Panc1 (cell line): ENCODE measurements around the gene CEP120. TPM values are rescaled to one million over a fixed set of nuclear protein-coding genes. Genes with fewer than 3 reads are reported as not detected.

Experiments
- ATAC-seq: fragments of 200-7000 bp; cut with Tn5 transposase; 2 replicates; pipeline ENCODE4 v1.9.1; 2020; ENCODE audit warnings: mild to moderate bottlenecking, moderate library complexity
- BruUV-seq: library from RNA; stranded (reverse); fragments of 400-500 nt; replicated peaks from 2 replicates; lab custom pipeline; 2021; lab: Mats Ljungman, UMichigan
- CTCF ChIA-PET: fragments of 300-600 bp; sonication (Branson Sonifier 250); formaldehyde crosslinking; loops from one replicate; lab custom pipeline; 2022; ENCODE audit warnings: antibody characterized with exemption; lab: Charles Lee
- POLR2A ChIA-PET: fragments of 300-600 bp; sonication (Branson Sonifier 250); formaldehyde crosslinking; loops from one replicate; lab custom pipeline; 2022; ENCODE audit warnings: antibody characterized with exemption; lab: Charles Lee
- DNase-seq: peaks from one replicate; pipeline ENCODE4 v3.0.0-alpha.2; 2010; ENCODE audit warnings: low read depth, low spot score
- H3K27ac ChIP-seq: 2 replicates; pipeline ENCODE4 v1.5.1; 2011; ENCODE audit warnings: mild to moderate bottlenecking, low read length, inconsistent platforms
- H3K27me3 ChIP-seq: fragments of 200-500 bp; sonication (Bioruptor generic); 2 replicates; pipeline ENCODE4 v1.6.0; 2014; ENCODE audit warnings: low read length, inconsistent platforms; ENCODE audit not compliant: control insufficient read depth, insufficient read depth
- H3K36me3 ChIP-seq: fragments of 200-500 bp; sonication (Bioruptor generic); 2 replicates; pipeline ENCODE4 v1.5.1; 2014; ENCODE audit warnings: inconsistent platforms, mild to moderate bottlenecking, low read length, moderate library complexity; ENCODE audit not compliant: control insufficient read depth, insufficient read depth
- H3K4me1 ChIP-seq: 2 replicates; pipeline ENCODE4 v1.5.1; 2011; ENCODE audit warnings: inconsistent platforms, mild to moderate bottlenecking, low read length, moderate library complexity; ENCODE audit not compliant: control insufficient read depth, insufficient read depth
- H3K4me3 ChIP-seq, 2 experiments: 2 replicates each; pipeline ENCODE4 v1.5.1; 2011 to 2012; ENCODE audit warnings: low read depth in 2 of 2, low read length in 2 of 2, mild to moderate bottlenecking in 2 of 2, inconsistent platforms in 1 of 2, moderate library complexity in 1 of 2
- H3K9me3 ChIP-seq: fragments of 200-500 bp; sonication (Bioruptor generic); 2 replicates; pipeline ENCODE4 v1.5.1; 2014; ENCODE audit warnings: low read depth, mild to moderate bottlenecking, inconsistent platforms, low read length, moderate library complexity; ENCODE audit not compliant: control insufficient read depth, insufficient read depth
- CTCF ChIP-seq: fragments of 450-650 bp; IDR thresholded peaks from 2 replicates; pipeline ENCODE4 v1.5.1; 2017; ENCODE audit warnings: mild to moderate bottlenecking
- POLR2AphosphoS5 ChIP-seq: IDR thresholded peaks from 2 replicates; pipeline ENCODE4 v1.6.1; 2012; ENCODE audit warnings: mild to moderate bottlenecking, low read depth, low read length, moderate library complexity
- REST ChIP-seq, 2 experiments: IDR thresholded peaks; 2 replicates each; pipeline ENCODE4 v1.6.1; 2011 to 2012; ENCODE audit warnings: low read depth in 2 of 2, control low read depth in 1 of 2, low read length in 1 of 2, mild to moderate bottlenecking in 1 of 2, moderate library complexity in 1 of 2; ENCODE audit not compliant: insufficient read depth in 1 of 2
- SIN3A ChIP-seq: IDR thresholded peaks from 2 replicates; pipeline ENCODE4 v1.6.1; 2012; ENCODE audit warnings: low read depth, mild to moderate bottlenecking, low read length, moderate library complexity, borderline replicate concordance; ENCODE audit not compliant: insufficient read depth
- TCF7L2 ChIP-seq: IDR thresholded peaks from 2 replicates; pipeline ENCODE4 v1.6.1; 2011; ENCODE audit warnings: mild to moderate bottlenecking, low read depth, low read length, inconsistent platforms
- in situ Hi-C: cut with HindIII; loops from 2 replicates; pipeline ENCODE4 v1.10.0; 2016; ENCODE audit warnings: low sequenced_read_pairs, low pct_unique_long_range_greater_than_20kb
- intact Hi-C: fragments of 100-400 bp; cut with micrococcal nuclease; formaldehyde crosslinking; loops from one replicate; pipeline ENCODE4 v1.10.0; 2022; ENCODE audit not compliant: unreplicated experiment
- total RNA-seq: library from RNA; stranded (reverse); gene quantifications from one replicate; pipeline ENCODE4 v1.2.1, GENCODE V29; 2021; ENCODE audit not compliant: unreplicated experiment

CEP120 gene
- total RNA-seq, 1 experiment from 2014 or later, result 20.1 TPM

- DNase-seq (no peak), ATAC-seq (no peak)
- intact Hi-C loops (no loop called here), in situ Hi-C loops (no loop called here)
- ChIA-PET CTCF (no interaction called here), POLR2A (no interaction called here)
- no peak overlapping the region for H3K4me3 ChIP-seq
- H3K9me3 ChIP-seq, result no peaks in the 10 kb centered on the region
- no peak for TF ChIP-seq TCF7L2
- H3K36me3 ChIP-seq, result no peaks in the 10 kb centered on the region
- H3K27ac ChIP-seq, result no peak overlapping the region
- no peaks in the 10 kb centered on the region for H3K4me1 ChIP-seq
- H3K27me3 ChIP-seq, result peaks cover 4% of the 10 kb centered on the region; the same call in 1 of the 2 replicates
- no TSS peak for BruUV-seq
Observed at GRCh38 chr5:123439709-123440108, 16.5 kb upstream of the CEP120 start.

GRCh38 chr5:123438902-123439301 lies 15.7 kb upstream of the CEP120 start:
- H3K4me3 ChIP-seq, result no peak overlapping the region
- intact Hi-C loops (no loop called here), in situ Hi-C loops (no loop called here)
- H3K36me3 ChIP-seq, result no peaks in the 10 kb centered on the region
- TF ChIP-seq POLR2AphosphoS5, result no peak
- TF ChIP-seq SIN3A, result no peak
- no peak for TF ChIP-seq TCF7L2
- no peak for TF ChIP-seq REST (IDR thresholded peaks at IDR 0.05; ENCODE audit: insufficient read depth in 1 of 2, low read depth in 2 of 2, low read length in 1 of 2)
- no peak for TF ChIP-seq CTCF
- H3K4me1 ChIP-seq, result no peaks in the 10 kb centered on the region
- BruUV-seq, result no TSS peak
- no peaks in the 10 kb centered on the region for H3K9me3 ChIP-seq
- ChIA-PET POLR2A (no interaction called here), CTCF (interaction anchor here (0.5 kb wide), 1 partner anchor 563 kb away, joined by 6 read pairs; no protein-coding TSS in a partner anchor)
- no peaks in the 10 kb centered on the region for H3K27me3 ChIP-seq
- H3K27ac ChIP-seq, result no peak overlapping the region
- ATAC-seq (no peak), DNase-seq (no peak)

- Histone ChIP-seq H3K27me3 (no peaks in the 10 kb centered on the region), H3K4me3 (no peak overlapping the region), H3K4me1 (no peaks in the 10 kb centered on the region), H3K27ac (no peak overlapping the region), H3K9me3 (no peaks in the 10 kb centered on the region), H3K36me3 (no peaks in the 10 kb centered on the region)
- ATAC-seq (no peak), DNase-seq (no peak)
- no TSS peak for BruUV-seq
- TF ChIP-seq TCF7L2, result no peak
- no peak for TF ChIP-seq POLR2AphosphoS5
- TF ChIP-seq REST (IDR thresholded peaks at IDR 0.05; ENCODE audit: insufficient read depth in 1 of 2, low read depth in 2 of 2, low read length in 1 of 2), result no peak
- TF ChIP-seq CTCF, result no peak
- no peak for TF ChIP-seq SIN3A
- intact Hi-C loops (no loop called here), in situ Hi-C loops (no loop called here)
- CTCF ChIA-PET, result interaction anchor here (0.5 kb wide), 1 partner anchor 563 kb away, joined by 6 read pairs; no protein-coding TSS in a partner anchor
- POLR2A ChIA-PET, result no interaction called here
Observed at GRCh38 chr5:123438244-123438643, 15.0 kb upstream of the CEP120 start.
